ENCODE measurements around the gene ALK.

Gene ALK

GRCh38 chr2:29308366-29308765 lies 613.0 kb downstream of the ALK start:
- no peak for DNase-seq

GRCh38 chr2:29307519-29307918 lies 613.9 kb downstream of the ALK start:
- no peak for DNase-seq

- no peak for DNase-seq
Observed at GRCh38 chr2:29305762-29306161, 615.6 kb downstream of the ALK start.

GRCh38 chr2:29304399-29305060 lies 616.9 kb downstream of the ALK start:
- no peak for DNase-seq

GRCh38 chr2:29296585-29296984 lies 624.8 kb downstream of the ALK start:
- no peak for DNase-seq

- DNase-seq = peak; percentile 31
Observed at GRCh38 chr2:29295845-29296244, 625.5 kb downstream of the ALK start.

- no peak for DNase-seq
Observed at GRCh38 chr2:29293830-29294438, 627.5 kb downstream of the ALK start.

- no peak for DNase-seq
Observed at GRCh38 chr2:29290293-29291047, 630.9 kb downstream of the ALK start.

- DNase-seq = no peak
Observed at GRCh38 chr2:29284671-29285070, 636.7 kb downstream of the ALK start.

- DNase-seq = no peak
Observed at GRCh38 chr2:29281916-29282247, 639.5 kb downstream of the ALK start.

GRCh38 chr2:29281086-29281915 lies 640.1 kb downstream of the ALK start:
- DNase-seq = peak; percentile 56

GRCh38 chr2:29278966-29279365 lies 642.4 kb downstream of the ALK start:
- no peak for DNase-seq

GRCh38 chr2:29276151-29276550 lies 645.2 kb downstream of the ALK start:
- DNase-seq = no peak

- no peak for DNase-seq
Observed at GRCh38 chr2:29275186-29275585, 646.2 kb downstream of the ALK start.

- DNase-seq = no peak
Observed at GRCh38 chr2:29273685-29274611, 647.4 kb downstream of the ALK start.

- DNase-seq = no peak
Observed at GRCh38 chr2:29273004-29273684, 648.2 kb downstream of the ALK start.

- no peak for DNase-seq
Observed at GRCh38 chr2:29272311-29272710, 649.1 kb downstream of the ALK start.

- DNase-seq = no peak
Observed at GRCh38 chr2:29270701-29271121, 650.7 kb downstream of the ALK start.

GRCh38 chr2:29269765-29270109 lies 651.6 kb downstream of the ALK start:
- DNase-seq = no peak

GRCh38 chr2:29269095-29269764 lies 652.2 kb downstream of the ALK start:
- no peak for DNase-seq

GRCh38 chr2:29267720-29268119 lies 653.7 kb downstream of the ALK start:
- no peak for DNase-seq
